ENCODE results near the gene CWC22. TPM values are rescaled to one million over a fixed set of nuclear protein-coding genes. Genes with fewer than 3 reads are reported as not detected.

CWC22 gene
- total RNA-seq, 1 donor from 2014 or later = 12.0 TPM

DNA sequence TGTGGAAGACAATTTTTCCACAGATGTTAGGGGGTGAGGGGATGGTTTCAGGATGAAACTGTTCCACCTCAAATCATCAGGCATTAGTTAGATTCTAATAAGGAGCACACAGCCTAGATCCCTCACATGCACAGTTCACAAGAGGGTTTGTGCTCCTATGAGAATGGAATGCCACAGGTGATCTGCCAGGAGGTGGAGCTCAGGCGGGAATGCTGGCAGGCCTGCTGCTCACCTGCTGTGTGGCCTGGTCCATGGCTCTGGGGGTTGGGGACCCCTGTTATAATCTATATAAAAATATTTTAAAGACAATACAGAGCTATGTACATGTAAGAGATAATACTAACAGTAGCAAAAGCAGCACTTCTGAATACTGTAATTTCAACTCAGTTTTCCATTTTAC lies 19.2 kb downstream of the CWC22 start:
- no peaks in the 10 kb centered on the region for H3K36me3 Mint-ChIP-seq (ENCODE audit: unreplicated experiment)
- peaks cover 2% of the 10 kb centered on the region for H3K27me3 Mint-ChIP-seq (ENCODE audit: unreplicated experiment)
- no peak for TF ChIP-seq CTCF (IDR thresholded peaks at IDR 0.05; ENCODE audit: partially characterized antibody, unreplicated experiment)
- DNase-seq = no peak
- no peaks in the 10 kb centered on the region for H3K4me1 Mint-ChIP-seq (ENCODE audit: low read depth, unreplicated experiment)
- no peaks in the 10 kb centered on the region for H3K9me3 Mint-ChIP-seq (ENCODE audit: unreplicated experiment)
- H3K4me3 Mint-ChIP-seq (ENCODE audit: unreplicated experiment) = no peak overlapping the region
- H3K27ac Mint-ChIP-seq (ENCODE audit: unreplicated experiment) = no peak overlapping the region

- DNase-seq = no peak
- Mint-ChIP-seq H3K27ac (ENCODE audit: unreplicated experiment) (no peak overlapping the region), H3K27me3 (ENCODE audit: unreplicated experiment) (no peaks in the 10 kb centered on the region), H3K9me3 (ENCODE audit: unreplicated experiment) (no peaks in the 10 kb centered on the region), H3K4me3 (ENCODE audit: unreplicated experiment) (no peak overlapping the region), H3K36me3 (ENCODE audit: unreplicated experiment) (no peaks in the 10 kb centered on the region), H3K4me1 (ENCODE audit: low read depth, unreplicated experiment) (no peaks in the 10 kb centered on the region)
- TF ChIP-seq CTCF (IDR thresholded peaks at IDR 0.05; ENCODE audit: partially characterized antibody, unreplicated experiment) = no peak
Observed at GRCh38 chr2:179985163-179985820, 21.8 kb downstream of the CWC22 start.

DNA sequence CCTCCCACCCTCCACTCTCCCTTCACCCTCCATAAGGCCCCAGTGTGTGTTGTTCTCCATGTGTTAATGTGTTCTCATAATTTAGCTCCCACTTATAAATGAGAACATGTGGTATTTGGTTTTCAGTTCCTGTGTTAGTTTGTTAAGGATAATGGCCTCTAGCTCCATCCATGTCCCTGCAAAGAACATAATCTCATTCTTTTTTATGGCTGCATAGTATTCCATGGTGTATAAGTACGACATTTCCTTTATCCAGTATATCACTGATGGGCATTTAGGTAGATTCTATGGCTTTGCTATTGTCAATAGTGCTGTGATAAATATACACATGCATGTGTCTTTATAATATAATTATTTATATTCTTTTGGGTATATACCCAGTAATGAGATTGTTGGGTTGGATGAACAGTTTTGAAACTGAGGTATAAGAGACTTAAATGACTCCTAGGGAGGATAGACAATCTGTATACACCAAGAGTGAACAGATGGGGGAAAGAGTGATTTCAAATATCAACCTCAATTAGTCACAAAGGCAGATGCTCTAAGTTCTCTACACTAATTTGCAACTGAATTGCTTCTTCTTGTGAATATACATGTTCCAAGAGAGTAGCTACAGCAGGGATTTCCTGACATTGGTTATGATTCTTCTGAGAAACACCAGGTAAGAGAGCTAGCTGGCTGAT lies 23.7 kb downstream of the CWC22 start:
- Mint-ChIP-seq H3K9me3 (ENCODE audit: unreplicated experiment) (no peaks in the 10 kb centered on the region), H3K36me3 (ENCODE audit: unreplicated experiment) (no peaks in the 10 kb centered on the region)

DNA sequence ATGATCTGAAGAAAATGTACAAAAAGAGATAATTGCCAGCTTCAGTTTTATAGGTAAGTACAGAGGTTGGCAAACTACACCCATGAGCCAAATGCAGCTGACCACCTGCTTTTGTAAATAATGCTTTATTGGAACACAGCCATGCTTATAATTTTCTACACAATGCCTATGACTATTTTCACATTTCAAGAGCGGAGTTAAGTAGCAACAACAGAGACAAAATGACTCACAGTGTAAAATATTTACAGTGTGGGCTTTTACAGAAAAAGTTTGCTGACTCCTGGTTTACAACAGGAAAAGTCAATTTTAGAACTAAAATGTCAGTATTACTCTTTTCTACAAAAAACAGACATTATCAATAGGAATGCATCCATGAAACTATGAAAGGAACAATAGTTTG lies 26.0 kb downstream of the CWC22 start:
- Mint-ChIP-seq H3K4me1 (ENCODE audit: low read depth, unreplicated experiment) (no peaks in the 10 kb centered on the region), H3K36me3 (ENCODE audit: unreplicated experiment) (no peaks in the 10 kb centered on the region), H3K27me3 (ENCODE audit: unreplicated experiment) (no peaks in the 10 kb centered on the region), H3K4me3 (ENCODE audit: unreplicated experiment) (no peak overlapping the region), H3K27ac (ENCODE audit: unreplicated experiment) (no peak overlapping the region), H3K9me3 (ENCODE audit: unreplicated experiment) (no peaks in the 10 kb centered on the region)
- no peak for TF ChIP-seq CTCF (IDR thresholded peaks at IDR 0.05; ENCODE audit: partially characterized antibody, unreplicated experiment)
- no peak for DNase-seq

More for the DNA sequence above, 23.7 kb downstream of the CWC22 start:
- no peaks in the 10 kb centered on the region for H3K4me1 Mint-ChIP-seq (ENCODE audit: low read depth, unreplicated experiment)
- no peak for DNase-seq
- H3K27ac Mint-ChIP-seq (ENCODE audit: unreplicated experiment) = no peak overlapping the region
- H3K4me3 Mint-ChIP-seq (ENCODE audit: unreplicated experiment) = no peak overlapping the region
- TF ChIP-seq CTCF (IDR thresholded peaks at IDR 0.05; ENCODE audit: partially characterized antibody, unreplicated experiment) = no peak
- no peaks in the 10 kb centered on the region for H3K27me3 Mint-ChIP-seq (ENCODE audit: unreplicated experiment)

DNA sequence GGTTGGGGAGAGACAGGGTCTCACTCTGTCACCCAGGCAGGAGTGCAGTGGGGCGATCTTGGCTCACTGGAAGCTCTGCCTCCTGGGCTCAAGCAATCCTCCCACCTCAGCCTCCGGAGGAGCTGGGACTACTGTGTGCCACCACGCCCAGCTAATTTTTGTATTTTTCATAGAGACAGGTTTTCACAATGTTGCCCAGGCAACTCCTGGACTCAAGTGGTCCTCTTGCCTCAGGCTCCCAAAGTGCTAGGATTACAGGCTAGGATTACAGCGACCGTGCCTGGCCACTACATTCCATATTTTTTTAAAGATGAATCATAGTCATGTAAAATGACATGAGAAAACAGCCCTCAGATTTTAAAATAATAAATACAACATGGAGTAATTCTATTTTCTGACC lies 32.3 kb downstream of the CWC22 start:
- Mint-ChIP-seq H3K27ac (ENCODE audit: unreplicated experiment) (no peak overlapping the region), H3K27me3 (ENCODE audit: unreplicated experiment) (no peaks in the 10 kb centered on the region), H3K9me3 (ENCODE audit: unreplicated experiment) (no peaks in the 10 kb centered on the region), H3K36me3 (ENCODE audit: unreplicated experiment) (no peaks in the 10 kb centered on the region), H3K4me3 (ENCODE audit: unreplicated experiment) (no peak overlapping the region), H3K4me1 (ENCODE audit: low read depth, unreplicated experiment) (no peaks in the 10 kb centered on the region)
- no peak for TF ChIP-seq CTCF (IDR thresholded peaks at IDR 0.05; ENCODE audit: partially characterized antibody, unreplicated experiment)
- DNase-seq = no peak
